ENCODE data around the gene MFN2. TPM values are rescaled to one million over a fixed set of nuclear protein-coding genes. Genes with fewer than 3 reads are reported as not detected.

MFN2 gene
- polyA plus RNA-seq, 1 of the 3 experiments (the other 2 are of a cell fraction), result 43.2 TPM

DNA sequence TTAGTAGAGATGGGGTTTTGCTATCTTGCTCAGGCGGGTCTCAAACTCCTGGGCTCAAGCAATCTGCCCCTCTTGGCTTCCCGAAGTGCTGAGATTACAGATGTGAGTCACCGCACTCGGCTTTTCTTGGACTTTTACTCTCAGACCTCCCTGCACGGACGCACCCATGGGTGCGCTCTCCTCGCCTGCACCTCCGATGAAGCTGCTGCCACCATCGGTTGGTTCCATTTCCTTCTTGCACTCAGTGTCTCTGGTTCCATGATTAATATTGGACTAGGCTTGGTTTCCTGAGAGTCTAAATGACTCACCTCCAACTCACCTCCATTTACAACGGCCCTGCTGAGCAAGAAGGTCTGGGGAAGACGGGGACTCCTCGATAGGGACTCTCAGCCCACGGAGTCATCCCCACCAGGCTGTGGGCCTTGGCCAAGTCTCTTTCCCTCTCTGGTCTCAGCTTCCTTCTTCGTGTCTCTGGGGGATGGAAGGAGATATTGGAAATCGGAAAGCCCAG lies 76.1 kb downstream of the MFN2 start:
- ChIA-PET CTCF (interaction anchor here (1.1 kb wide), 2 partner anchors 24 to 146 kb away, joined by 3 to 4 read pairs; no protein-coding TSS in a partner anchor), POLR2A (no interaction called here)
- TF ChIP-seq GATA2 (CRISPR knock-in tag; IDR thresholded peaks at IDR 0.05) (no peak), EZH2phosphoT487 (IDR thresholded peaks at IDR 0.05; ENCODE audit: borderline replicate concordance, low read depth) (no peak), RCOR1 (IDR thresholded peaks at IDR 0.05; ENCODE audit: low read length) (no peak), TCF12 (IDR thresholded peaks at IDR 0.05) (no peak), SIN3A (IDR thresholded peaks at IDR 0.05; ENCODE audit: borderline replicate concordance, low read depth, low read length) (no peak), EP300 (IDR thresholded peaks at IDR 0.05; ENCODE audit: borderline replicate concordance in 1 of 2, low read depth in 1 of 2, low read length in 1 of 2) (no peak), RXRA (IDR thresholded peaks at IDR 0.05; ENCODE audit: borderline replicate concordance, low read depth) (no peak), GABPA (IDR thresholded peaks at IDR 0.05; ENCODE audit: low read depth) (no peak), FOXM1 (IDR thresholded peaks at IDR 0.05; ENCODE audit: low read depth) (no peak), FOXJ3 (CRISPR knock-in tag; IDR thresholded peaks at IDR 0.05) (no peak), MEF2A (IDR thresholded peaks at IDR 0.05; ENCODE audit: borderline replicate concordance, low read depth) (no peak), ELF1 (IDR thresholded peaks at IDR 0.05) (no peak)
- TF ChIP-seq, protein P1, sequence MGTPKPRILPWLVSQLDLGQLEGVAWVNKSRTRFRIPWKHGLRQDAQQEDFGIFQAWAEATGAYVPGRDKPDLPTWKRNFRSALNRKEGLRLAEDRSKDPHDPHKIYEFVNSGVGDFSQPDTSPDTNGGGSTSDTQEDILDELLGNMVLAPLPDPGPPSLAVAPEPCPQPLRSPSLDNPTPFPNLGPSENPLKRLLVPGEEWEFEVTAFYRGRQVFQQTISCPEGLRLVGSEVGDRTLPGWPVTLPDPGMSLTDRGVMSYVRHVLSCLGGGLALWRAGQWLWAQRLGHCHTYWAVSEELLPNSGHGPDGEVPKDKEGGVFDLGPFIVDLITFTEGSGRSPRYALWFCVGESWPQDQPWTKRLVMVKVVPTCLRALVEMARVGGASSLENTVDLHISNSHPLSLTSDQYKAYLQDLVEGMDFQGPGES (IDR thresholded peaks at IDR 0.05; ENCODE audit: low read depth, low read length), result no peak
- TF ChIP-seq, protein P2, sequence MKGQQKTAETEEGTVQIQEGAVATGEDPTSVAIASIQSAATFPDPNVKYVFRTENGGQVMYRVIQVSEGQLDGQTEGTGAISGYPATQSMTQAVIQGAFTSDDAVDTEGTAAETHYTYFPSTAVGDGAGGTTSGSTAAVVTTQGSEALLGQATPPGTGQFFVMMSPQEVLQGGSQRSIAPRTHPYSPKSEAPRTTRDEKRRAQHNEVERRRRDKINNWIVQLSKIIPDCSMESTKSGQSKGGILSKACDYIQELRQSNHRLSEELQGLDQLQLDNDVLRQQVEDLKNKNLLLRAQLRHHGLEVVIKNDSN (IDR thresholded peaks at IDR 0.05; ENCODE audit: borderline replicate concordance, low read depth), result no peak
- TF ChIP-seq, protein P3, sequence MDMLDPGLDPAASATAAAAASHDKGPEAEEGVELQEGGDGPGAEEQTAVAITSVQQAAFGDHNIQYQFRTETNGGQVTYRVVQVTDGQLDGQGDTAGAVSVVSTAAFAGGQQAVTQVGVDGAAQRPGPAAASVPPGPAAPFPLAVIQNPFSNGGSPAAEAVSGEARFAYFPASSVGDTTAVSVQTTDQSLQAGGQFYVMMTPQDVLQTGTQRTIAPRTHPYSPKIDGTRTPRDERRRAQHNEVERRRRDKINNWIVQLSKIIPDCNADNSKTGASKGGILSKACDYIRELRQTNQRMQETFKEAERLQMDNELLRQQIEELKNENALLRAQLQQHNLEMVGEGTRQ (IDR thresholded peaks at IDR 0.05; ENCODE audit: borderline replicate concordance, low read depth, low read length), result no peak
- TF ChIP-seq, protein P4, sequence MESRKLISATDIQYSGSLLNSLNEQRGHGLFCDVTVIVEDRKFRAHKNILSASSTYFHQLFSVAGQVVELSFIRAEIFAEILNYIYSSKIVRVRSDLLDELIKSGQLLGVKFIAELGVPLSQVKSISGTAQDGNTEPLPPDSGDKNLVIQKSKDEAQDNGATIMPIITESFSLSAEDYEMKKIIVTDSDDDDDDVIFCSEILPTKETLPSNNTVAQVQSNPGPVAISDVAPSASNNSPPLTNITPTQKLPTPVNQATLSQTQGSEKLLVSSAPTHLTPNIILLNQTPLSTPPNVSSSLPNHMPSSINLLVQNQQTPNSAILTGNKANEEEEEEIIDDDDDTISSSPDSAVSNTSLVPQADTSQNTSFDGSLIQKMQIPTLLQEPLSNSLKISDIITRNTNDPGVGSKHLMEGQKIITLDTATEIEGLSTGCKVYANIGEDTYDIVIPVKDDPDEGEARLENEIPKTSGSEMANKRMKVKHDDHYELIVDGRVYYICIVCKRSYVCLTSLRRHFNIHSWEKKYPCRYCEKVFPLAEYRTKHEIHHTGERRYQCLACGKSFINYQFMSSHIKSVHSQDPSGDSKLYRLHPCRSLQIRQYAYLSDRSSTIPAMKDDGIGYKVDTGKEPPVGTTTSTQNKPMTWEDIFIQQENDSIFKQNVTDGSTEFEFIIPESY (IDR thresholded peaks at IDR 0.05; ENCODE audit: borderline replicate concordance, low read depth), result no peak
- TF ChIP-seq, protein P5, sequence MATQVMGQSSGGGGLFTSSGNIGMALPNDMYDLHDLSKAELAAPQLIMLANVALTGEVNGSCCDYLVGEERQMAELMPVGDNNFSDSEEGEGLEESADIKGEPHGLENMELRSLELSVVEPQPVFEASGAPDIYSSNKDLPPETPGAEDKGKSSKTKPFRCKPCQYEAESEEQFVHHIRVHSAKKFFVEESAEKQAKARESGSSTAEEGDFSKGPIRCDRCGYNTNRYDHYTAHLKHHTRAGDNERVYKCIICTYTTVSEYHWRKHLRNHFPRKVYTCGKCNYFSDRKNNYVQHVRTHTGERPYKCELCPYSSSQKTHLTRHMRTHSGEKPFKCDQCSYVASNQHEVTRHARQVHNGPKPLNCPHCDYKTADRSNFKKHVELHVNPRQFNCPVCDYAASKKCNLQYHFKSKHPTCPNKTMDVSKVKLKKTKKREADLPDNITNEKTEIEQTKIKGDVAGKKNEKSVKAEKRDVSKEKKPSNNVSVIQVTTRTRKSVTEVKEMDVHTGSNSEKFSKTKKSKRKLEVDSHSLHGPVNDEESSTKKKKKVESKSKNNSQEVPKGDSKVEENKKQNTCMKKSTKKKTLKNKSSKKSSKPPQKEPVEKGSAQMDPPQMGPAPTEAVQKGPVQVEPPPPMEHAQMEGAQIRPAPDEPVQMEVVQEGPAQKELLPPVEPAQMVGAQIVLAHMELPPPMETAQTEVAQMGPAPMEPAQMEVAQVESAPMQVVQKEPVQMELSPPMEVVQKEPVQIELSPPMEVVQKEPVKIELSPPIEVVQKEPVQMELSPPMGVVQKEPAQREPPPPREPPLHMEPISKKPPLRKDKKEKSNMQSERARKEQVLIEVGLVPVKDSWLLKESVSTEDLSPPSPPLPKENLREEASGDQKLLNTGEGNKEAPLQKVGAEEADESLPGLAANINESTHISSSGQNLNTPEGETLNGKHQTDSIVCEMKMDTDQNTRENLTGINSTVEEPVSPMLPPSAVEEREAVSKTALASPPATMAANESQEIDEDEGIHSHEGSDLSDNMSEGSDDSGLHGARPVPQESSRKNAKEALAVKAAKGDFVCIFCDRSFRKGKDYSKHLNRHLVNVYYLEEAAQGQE (IDR thresholded peaks at IDR 0.05; ENCODE audit: low read depth, low read length), result no peak
- Histone ChIP-seq H3F3A (replicated peaks; ENCODE audit: insufficient read depth) (no peaks in the 10 kb centered on the region), H3K27me3 (ENCODE audit: insufficient read depth) (0 out of 2 replicates have a peak, but pooled peaks cover 10% of the 10 kb centered on the region), H3K27ac (ENCODE audit: low read depth in 2 of 2, low read length in 1 of 2) (no peak overlapping the region), H3K4me3 (ENCODE audit: low read depth in 2 of 2, low read length in 1 of 2) (no peak overlapping the region), H4K20me1 (ENCODE audit: insufficient read depth) (no peaks in the 10 kb centered on the region), H3K9ac (no peak overlapping the region), H3K79me2 (ENCODE audit: insufficient read depth) (no peaks in the 10 kb centered on the region), H3K9me2 (no peaks in the 10 kb centered on the region), H2AFZ (ENCODE audit: low read depth) (no peak overlapping the region), H3K4me2 (no peak overlapping the region), H3K36me3 (replicated peaks in 1 of 2; ENCODE audit: control insufficient read depth in 1 of 2, insufficient read depth in 2 of 2, low read length in 1 of 2) (no peaks in the 10 kb centered on the region), H3K9me3 (no peaks in the 10 kb centered on the region), H3K4me1 (ENCODE audit: control insufficient read depth in 1 of 2, insufficient read depth in 2 of 2, low read depth in 1 of 2, low read length in 1 of 2) (peaks cover 0 to 22% of the 10 kb centered on the region in 2 experiments; a peak in 2 of 4 replicates)
- DNase-seq, result no peak
- WGBS (ENCODE audit: low lambda C conversion rate), result 86% methylated on average over 16 of the region's 16 CpGs

Measured in SK-N-SH (cell line).